Fibroblast of skin of scalp (primary cell): Measurements from ENCODE around the gene DOLPP1. TPM values are rescaled to one million over a fixed set of nuclear protein-coding genes. Genes with fewer than 3 reads are reported as not detected.
"Not testable (repeated sequence)": the region's sequence is repeated elsewhere in the genome, so short reads cannot be mapped to it uniquely, and the experiment has no call there.

Experiments used
- DNase-seq: peaks from one replicate; pipeline ENCODE4 v3.0.0-alpha.2; 2013
- polyA plus RNA-seq, 2 experiments: library from polyadenylated mRNA; unstranded; fragments of 120-200 nt; gene quantifications; one replicate each; pipeline ENCODE4 v1.2.1, GENCODE V29; 2013; ENCODE audit not compliant: insufficient read length in 2 of 2

Gene DOLPP1, protein sequence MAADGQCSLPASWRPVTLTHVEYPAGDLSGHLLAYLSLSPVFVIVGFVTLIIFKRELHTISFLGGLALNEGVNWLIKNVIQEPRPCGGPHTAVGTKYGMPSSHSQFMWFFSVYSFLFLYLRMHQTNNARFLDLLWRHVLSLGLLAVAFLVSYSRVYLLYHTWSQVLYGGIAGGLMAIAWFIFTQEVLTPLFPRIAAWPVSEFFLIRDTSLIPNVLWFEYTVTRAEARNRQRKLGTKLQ
- polyA plus RNA-seq (2013, experiment 1 of 2; ENCODE audit: insufficient read length) = 12.8 TPM
- 13.2 TPM for polyA plus RNA-seq (2013, experiment 2 of 2; ENCODE audit: insufficient read length)

- DNase-seq = peak; percentile 100
Observed at GRCh38 chr9:129080601-129081387, at the start of gene DOLPP1. DOLPP1 (plus strand) TSS chr9:129081111; CDS start chr9:129081132, 21 bp downstream.

DNA sequence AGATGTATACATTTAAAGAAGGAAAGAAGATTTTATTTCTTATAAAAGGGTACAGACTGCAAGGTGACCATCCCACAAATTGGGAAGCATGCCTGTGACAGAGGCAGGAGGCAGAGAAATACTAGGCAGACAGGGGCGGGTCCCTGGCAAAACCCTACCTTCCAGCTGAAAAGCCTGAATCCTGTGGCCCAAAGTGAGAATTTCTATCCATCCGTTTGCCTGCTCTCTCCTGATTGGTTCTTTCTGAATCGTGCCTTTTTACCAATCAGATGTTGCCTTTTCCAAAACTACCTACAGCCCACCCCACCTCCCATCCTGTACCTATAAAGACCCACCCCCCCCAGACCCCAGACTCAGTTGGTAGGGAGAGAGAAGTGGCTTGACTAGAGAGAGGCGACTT is 49.4 kb upstream of the DOLPP1 start:
- no peak for DNase-seq

GRCh38 chr9:129032541-129033159 is 48.3 kb upstream of the DOLPP1 start:
- no peak for DNase-seq

- DNase-seq = no peak
Observed at GRCh38 chr9:129033216-129033615, 47.7 kb upstream of the DOLPP1 start.

GRCh38 chr9:129035838-129036237 is 45.1 kb upstream of the DOLPP1 start:
- not testable (repeated sequence) for DNase-seq

DNA sequence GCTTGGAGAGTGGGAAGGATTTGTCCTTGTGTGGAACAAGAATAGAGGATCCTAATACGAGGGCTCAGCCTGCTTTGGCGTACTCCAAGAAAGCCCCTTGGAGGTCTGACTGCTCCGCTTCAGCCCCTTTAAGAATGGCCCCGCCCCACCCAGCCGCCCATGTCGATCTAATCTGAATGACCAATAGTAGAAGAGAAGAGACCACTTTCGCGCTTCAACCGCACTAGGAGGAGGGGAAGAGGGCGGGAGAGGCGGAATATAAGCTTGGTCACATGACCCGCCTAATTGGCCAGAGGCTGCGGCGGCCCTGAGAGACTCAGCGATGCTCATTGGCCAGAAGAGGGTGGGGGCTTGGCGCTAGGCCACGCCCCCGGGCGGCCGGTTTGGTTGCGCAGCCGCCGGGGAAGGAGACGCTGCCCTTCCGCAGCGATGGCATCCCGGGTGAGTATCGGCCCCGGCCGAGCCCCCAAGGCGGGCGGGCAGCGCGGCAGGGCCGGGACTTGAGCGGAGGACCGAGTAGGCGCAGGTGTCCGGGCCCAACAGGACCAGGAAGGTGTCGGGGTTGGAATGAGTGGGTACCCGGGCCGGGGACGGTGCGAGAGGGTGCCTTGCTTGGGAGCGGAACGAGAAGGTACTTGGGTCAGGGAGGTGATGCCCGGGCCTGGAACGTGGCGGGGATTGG is 44.5 kb upstream of the DOLPP1 start, which contains the start of gene MIGA2:
Gene MIGA2 (plus strand): TSS at position 386 of the 682 bp plus-strand sequence. CDS start 3,969 bp downstream, outside the sequence.
- peak; percentile 99 for DNase-seq

- DNase-seq = no peak
Observed at GRCh38 chr9:129036923-129037766, 43.8 kb upstream of the DOLPP1 start.

DNA sequence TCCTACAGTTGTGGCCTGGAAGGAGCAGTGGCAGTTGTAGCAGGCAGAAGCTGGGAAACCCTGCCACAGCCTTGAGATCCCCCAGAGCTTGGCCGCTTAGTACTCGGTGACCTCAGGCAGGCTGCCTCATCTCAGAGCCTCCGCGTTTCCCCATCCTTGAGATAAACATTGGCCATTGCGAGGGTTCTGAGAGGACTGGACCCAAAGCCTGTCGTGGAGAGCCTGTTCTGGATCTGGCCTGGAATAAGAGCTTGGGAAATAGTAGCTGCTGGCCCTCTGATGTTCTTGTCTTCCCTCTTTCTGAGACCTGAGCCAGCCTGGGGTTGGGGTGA is 43.2 kb upstream of the DOLPP1 start:
- no peak for DNase-seq

DNA sequence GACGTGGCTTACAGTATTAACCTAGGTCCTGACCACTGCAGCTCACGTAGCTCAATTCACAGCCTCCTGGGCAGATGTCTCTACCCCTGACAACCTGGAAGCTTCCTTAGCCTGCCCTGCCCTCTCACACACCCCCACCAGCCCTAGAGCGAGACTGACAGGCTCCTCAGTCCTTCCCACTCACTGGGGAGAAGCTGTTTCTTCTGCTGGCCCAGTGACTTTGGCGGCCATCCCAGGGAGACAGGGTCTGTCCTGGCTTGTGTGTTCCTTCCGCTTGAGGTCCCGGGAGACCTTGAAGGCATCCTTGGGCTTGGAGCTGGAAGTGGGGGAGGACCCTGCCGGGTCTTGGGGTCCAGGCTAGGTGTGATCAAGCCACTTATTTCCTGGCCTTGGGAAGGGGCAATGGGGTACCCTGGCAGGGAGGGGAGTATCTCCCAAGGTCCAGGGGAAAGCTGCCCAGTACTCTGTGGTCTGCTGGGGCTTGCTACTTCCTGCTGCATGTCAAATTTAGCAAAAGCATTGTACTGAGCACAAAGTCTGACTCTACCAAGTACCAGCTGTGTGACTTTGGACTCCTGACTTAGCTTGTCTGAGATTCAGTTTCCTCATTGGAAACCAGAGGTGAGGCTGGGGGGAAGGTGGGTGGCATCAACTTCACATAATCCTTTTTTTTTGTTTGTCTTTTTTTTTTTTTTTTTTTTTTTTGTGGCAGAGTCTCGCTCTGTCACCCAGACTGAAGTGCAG is 42.6 kb upstream of the DOLPP1 start:
- DNase-seq = no peak

GRCh38 chr9:129040113-129040643 is 40.7 kb upstream of the DOLPP1 start:
- no peak for DNase-seq

DNA sequence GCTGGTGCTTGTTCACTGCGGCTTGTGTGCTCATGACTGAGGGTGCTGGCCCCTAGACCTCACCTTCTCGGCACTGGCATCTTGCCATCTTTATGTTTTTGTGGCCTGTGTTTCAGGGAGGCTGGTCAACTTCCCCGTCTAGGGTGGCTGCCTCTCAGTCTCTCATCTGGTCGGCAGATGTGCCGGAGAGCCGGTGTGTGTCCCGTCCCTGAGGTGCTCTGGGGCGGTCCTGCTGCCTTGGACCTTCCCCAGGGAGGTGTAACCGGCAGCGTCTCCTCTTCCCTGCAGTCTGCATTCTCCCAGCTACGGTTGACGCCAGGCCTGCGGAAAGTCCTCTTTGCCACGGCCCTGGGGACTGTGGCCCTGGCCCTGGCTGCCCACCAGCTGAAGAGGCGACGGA is 38.9 kb upstream of the DOLPP1 start:
- no peak for DNase-seq

- no peak for DNase-seq
Observed at GRCh38 chr9:129052592-129052991, 28.3 kb upstream of the DOLPP1 start.

DNA sequence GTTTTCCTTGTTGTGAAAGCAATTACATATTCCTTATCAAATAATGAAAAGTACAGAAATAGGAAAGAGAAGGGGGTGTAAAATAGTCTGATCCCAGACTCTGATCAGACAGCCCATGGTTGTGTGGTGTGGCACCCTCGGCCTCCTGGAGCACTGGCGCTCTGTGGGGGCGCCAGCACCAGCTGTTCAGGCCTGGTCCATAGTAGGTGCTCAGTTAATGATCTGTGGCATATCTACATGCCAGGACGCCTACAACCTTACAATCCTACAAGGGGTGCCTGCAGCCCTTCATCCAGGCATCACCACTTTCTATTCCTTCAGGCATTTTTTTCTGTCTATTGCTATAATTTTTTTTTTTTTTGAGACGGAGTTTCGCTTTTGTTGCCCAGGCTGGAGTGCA is 27.9 kb upstream of the DOLPP1 start:
- no peak for DNase-seq

GRCh38 chr9:129054163-129054851 is 26.6 kb upstream of the DOLPP1 start:
- no peak for DNase-seq

DNA sequence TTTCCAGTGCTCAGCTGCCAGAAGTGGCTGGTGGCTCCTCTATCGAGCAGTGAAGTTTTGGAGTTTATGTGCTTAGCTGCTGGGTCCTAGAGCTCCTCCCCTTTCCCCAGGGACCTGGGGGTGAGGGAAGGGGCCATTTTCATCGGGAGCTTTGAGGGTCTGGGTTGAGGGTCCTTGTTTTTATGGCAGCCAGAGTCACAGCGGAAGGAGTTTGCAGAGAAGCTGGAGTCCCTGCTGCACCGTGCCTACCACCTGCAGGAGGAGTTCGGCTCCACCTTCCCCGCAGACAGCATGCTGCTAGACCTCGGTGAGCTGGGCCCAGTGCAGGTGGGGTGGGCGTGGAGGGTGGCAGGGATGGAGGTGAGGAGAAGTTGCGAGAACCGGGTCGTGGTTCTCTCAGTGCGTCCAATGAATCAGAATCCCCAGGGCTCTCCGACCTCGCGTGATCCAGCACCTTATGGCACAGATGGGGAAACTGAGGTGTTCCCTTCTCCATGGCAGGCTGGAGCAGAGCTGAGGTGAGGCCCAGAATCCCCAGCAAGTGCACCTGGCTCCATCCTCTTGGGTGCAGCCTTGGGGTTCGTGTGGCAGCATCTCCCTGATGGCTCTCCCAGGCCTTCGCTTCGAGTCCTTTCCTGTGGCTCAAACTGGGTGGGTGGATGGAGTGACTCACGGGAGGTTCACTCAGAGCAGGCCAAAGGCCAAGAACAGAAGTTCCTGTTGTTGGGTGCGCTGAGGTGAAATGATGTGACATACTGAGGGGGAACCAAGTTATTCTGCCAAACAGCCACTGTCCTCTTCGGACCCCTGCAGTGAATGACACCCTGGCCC is 21.7 kb upstream of the DOLPP1 start:
- no peak for DNase-seq

DNA sequence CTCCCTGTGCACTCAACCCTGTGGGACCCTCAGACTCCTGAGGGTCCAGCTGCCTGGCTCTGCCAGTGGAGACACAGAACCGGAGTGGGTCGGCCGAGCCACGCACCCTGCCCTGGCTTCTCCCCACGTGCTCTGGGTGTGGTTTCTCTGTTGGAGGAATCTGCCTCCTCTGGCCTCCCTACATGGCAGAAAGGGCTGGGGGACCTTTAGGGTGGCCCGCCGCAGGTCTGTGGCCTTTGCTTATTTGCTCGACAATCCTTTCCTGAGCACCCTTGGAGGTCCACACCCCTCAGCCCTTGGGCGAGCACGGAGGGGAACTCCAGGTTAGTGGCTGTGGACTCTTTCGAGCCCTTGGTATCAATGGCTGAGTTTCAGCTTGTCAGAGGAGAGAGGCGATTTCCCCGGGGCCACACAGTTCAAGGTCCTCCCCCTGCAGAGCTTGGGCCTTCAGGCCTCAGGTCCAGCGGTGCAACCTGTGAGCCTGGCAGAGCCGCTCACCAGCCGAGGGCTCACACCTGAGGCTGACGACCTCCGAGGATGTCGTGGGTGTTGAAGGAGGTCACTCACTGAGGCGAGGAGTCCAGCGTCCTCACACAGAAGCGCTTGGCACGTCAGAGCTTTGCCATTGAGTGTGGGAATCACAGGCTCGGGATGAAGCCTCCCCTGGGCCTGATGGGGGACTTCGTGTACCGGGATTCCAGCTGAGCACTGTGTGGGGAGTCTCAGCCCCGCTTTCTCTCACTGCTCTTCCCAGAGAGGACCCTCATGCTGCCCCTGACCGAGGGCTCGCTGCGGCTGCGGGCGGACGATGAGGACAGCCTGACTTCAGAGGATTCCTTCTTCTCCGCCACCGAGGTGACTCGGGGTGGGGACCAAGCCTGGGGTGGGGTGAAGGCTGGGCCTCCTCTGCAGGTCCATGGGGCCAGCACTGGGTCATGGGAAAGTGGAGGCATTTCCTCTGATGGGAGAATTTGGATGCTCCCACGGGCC is 20.8 kb upstream of the DOLPP1 start:
- no peak for DNase-seq

DNA sequence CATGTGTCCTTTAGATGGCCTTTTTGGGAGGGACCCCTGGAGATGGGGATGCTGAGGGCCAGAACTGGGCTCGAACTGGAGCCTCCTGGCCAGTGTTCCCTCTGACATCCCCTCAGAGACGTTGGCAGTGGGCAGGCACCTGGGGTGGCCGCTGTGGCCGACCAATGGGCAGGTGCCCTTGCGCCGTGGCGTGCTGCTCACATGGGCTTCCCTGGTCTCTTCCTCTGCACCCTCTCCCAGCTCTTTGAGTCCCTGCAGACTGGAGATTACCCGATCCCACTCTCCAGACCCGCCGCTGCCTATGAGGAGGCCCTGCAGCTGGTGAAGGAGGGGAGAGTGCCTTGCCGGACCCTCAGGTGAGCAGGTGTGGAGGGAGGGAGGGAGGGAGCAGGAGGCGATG is 19.9 kb upstream of the DOLPP1 start:
- no peak for DNase-seq

GRCh38 chr9:129063061-129063460 is 17.9 kb upstream of the DOLPP1 start:
- DNase-seq = no peak
